ENCODE results near the gene CDKAL1. TPM values are rescaled to one million over a fixed set of nuclear protein-coding genes. Genes with fewer than 3 reads are reported as not detected.
"Not testable (repeated sequence)": the region's sequence is repeated elsewhere in the genome, so short reads cannot be mapped to it uniquely, and the experiment has no call there.

CDKAL1 gene
- total and polyA plus RNA-seq, 2 experiments from 2014 or later = 14.4 to 19.5 TPM

DNA sequence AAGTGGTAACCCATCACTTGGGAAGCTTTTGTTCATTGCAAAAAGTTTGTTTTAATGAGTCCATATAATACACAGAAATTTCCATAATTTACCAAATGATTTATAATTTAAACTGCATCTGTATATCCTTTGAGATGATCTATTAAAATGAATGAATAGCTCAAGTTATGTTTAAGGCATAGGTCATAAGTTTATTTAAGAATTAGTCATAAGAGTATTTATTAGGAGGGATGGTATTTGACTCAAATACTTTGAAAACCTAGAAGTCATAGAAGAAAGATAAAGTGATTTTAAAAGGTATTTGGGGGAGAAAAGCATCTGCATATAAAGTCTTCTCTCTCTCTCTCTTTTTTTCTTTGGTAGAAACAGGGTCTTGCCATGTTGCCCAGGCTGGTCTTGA lies 388.5 kb downstream of the CDKAL1 start:
- Histone ChIP-seq H4K20me1 (ENCODE audit: insufficient read depth, poor library complexity, severe bottlenecking) (no peaks in the 10 kb centered on the region), H3K36me3 (replicated peaks; ENCODE audit: insufficient read depth, low read depth) (no peaks in the 10 kb centered on the region), H3K27me3 (no peaks in the 10 kb centered on the region), H3K79me2 (no peaks in the 10 kb centered on the region), H3K9me2 (replicated peaks; ENCODE audit: insufficient read depth) (no peaks in the 10 kb centered on the region), H3K9me3 (ENCODE audit: low read depth) (no peaks in the 10 kb centered on the region), H3K4me1 (ENCODE audit: insufficient read depth) (no peaks in the 10 kb centered on the region), H3K4me3 (no peak overlapping the region), H3K27ac (no peak overlapping the region), H3K4me2 (no peak overlapping the region), H2AFZ (no peak overlapping the region)
- TF ChIP-seq EZH2 (IDR thresholded peaks at IDR 0.05; ENCODE audit: borderline replicate concordance) (no peak), EZH2phosphoT487 (IDR thresholded peaks at IDR 0.05; ENCODE audit: low read depth, severe bottlenecking, unreplicated experiment) (no peak)
- TF ChIP-seq, protein P1, sequence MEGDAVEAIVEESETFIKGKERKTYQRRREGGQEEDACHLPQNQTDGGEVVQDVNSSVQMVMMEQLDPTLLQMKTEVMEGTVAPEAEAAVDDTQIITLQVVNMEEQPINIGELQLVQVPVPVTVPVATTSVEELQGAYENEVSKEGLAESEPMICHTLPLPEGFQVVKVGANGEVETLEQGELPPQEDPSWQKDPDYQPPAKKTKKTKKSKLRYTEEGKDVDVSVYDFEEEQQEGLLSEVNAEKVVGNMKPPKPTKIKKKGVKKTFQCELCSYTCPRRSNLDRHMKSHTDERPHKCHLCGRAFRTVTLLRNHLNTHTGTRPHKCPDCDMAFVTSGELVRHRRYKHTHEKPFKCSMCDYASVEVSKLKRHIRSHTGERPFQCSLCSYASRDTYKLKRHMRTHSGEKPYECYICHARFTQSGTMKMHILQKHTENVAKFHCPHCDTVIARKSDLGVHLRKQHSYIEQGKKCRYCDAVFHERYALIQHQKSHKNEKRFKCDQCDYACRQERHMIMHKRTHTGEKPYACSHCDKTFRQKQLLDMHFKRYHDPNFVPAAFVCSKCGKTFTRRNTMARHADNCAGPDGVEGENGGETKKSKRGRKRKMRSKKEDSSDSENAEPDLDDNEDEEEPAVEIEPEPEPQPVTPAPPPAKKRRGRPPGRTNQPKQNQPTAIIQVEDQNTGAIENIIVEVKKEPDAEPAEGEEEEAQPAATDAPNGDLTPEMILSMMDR (IDR thresholded peaks at IDR 0.05; ENCODE audit: poor library complexity) = no peak
- DNase-seq (ENCODE audit: low spot score) = no peak

GRCh38 chr6:20924094-20924493 lies 389.8 kb downstream of the CDKAL1 start:
- peak overlapping the region; percentile 43 for H3K27ac ChIP-seq
- H3K4me2 ChIP-seq = peak overlapping the region; percentile 22
- H3K4me1 ChIP-seq (ENCODE audit: insufficient read depth); H3K79me2 ChIP-seq; H4K20me1 ChIP-seq (ENCODE audit: insufficient read depth, poor library complexity, severe bottlenecking); H3K9me3 ChIP-seq (ENCODE audit: low read depth); H3K4me3 ChIP-seq; H3K9me2 ChIP-seq (replicated peaks; ENCODE audit: insufficient read depth); H3K27me3 ChIP-seq; H2AFZ ChIP-seq; H3K36me3 ChIP-seq (replicated peaks; ENCODE audit: insufficient read depth, low read depth): not testable (repeated sequence)
- 72% methylated on average over 3 of the region's 3 CpGs for WGBS (ENCODE audit: low lambda C conversion rate, missing lambda C conversion rate)
- DNase-seq (ENCODE audit: low spot score) = peak; percentile 10

- Histone ChIP-seq H3K9me2 (replicated peaks; ENCODE audit: insufficient read depth) (no peaks in the 10 kb centered on the region), H3K4me2 (no peak overlapping the region), H3K79me2 (no peaks in the 10 kb centered on the region), H3K4me3 (no peak overlapping the region), H3K27ac (peak overlapping the region; percentile 43), H3K4me1 (ENCODE audit: insufficient read depth) (no peaks in the 10 kb centered on the region), H3K27me3 (no peaks in the 10 kb centered on the region), H4K20me1 (ENCODE audit: insufficient read depth, poor library complexity, severe bottlenecking) (no peaks in the 10 kb centered on the region), H3K36me3 (replicated peaks; ENCODE audit: insufficient read depth, low read depth) (no peaks in the 10 kb centered on the region), H3K9me3 (ENCODE audit: low read depth) (no peaks in the 10 kb centered on the region), H2AFZ (no peak overlapping the region)
- 79% methylated on average over 3 of the region's 3 CpGs for WGBS (ENCODE audit: low lambda C conversion rate, missing lambda C conversion rate)
- TF ChIP-seq EZH2 (IDR thresholded peaks at IDR 0.05; ENCODE audit: borderline replicate concordance) (no peak), EZH2phosphoT487 (IDR thresholded peaks at IDR 0.05; ENCODE audit: low read depth, severe bottlenecking, unreplicated experiment) (no peak)
- TF ChIP-seq, protein P1 (IDR thresholded peaks at IDR 0.05; ENCODE audit: poor library complexity) = no peak
- DNase-seq (ENCODE audit: low spot score) = no peak
These were observed 390.8 kb downstream of the CDKAL1 start for GRCh38 chr6:20924911-20925543.

DNA sequence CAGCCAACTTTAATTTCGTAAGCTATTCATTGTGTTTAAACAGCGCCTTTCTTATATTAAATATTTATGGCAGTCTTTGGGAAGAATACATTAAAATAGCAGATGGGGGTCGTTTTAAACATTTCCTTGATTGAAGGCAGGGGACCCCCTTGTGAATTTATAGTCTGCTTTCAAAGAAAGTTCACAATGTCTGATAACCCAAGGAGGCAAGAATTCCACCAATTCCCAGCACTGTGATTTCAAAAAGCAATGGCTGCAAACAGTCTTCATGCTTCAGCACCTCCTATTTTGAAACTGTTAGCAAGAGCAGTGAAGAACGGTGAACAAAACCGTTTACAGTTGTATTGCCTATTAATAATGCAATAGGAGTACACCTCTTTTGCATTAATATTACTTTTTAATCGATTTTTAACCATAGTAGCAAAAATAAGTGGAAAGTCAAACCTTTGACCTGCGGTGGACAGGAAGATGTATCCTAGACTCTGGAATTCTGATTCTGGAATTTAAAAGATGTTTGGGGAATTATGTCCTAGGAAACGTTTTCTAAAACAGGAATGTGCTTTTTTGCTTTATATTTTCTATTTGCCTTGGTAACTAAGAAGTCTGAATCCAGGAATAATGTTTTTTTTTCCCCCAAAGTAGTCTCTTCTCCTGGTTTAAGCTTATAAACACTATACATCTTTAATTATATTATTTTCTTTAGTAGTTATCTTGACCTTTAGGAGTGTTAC lies 393.0 kb downstream of the CDKAL1 start:
- Histone ChIP-seq H4K20me1 (ENCODE audit: insufficient read depth, poor library complexity, severe bottlenecking) (no peaks in the 10 kb centered on the region), H3K36me3 (replicated peaks; ENCODE audit: insufficient read depth, low read depth) (no peaks in the 10 kb centered on the region), H3K4me3 (no peak overlapping the region), H3K9me3 (ENCODE audit: low read depth) (no peaks in the 10 kb centered on the region), H3K79me2 (no peaks in the 10 kb centered on the region), H3K9me2 (replicated peaks; ENCODE audit: insufficient read depth) (no peaks in the 10 kb centered on the region), H3K27me3 (no peaks in the 10 kb centered on the region), H3K4me1 (ENCODE audit: insufficient read depth) (no peaks in the 10 kb centered on the region), H2AFZ (no peak overlapping the region), H3K4me2 (no peak overlapping the region), H3K27ac (no peak overlapping the region)
- TF ChIP-seq, protein P1 (IDR thresholded peaks at IDR 0.05; ENCODE audit: poor library complexity) = no peak
- TF ChIP-seq EZH2phosphoT487 (IDR thresholded peaks at IDR 0.05; ENCODE audit: low read depth, severe bottlenecking, unreplicated experiment) (no peak), EZH2 (IDR thresholded peaks at IDR 0.05; ENCODE audit: borderline replicate concordance) (no peak)
- no peak for DNase-seq (ENCODE audit: low spot score)
- 65% methylated on average over 8 of the region's 8 CpGs for WGBS (ENCODE audit: low lambda C conversion rate, missing lambda C conversion rate)

All from hepatocyte (in vitro differentiated cells).